EH (cell line): ENCODE results near the gene ITGA1.

Source experiments
- DNase-seq: peaks from one replicate; pipeline ENCODE4 v3.0.0-alpha.2; 2015; ENCODE audit warnings: low read depth

ITGA1 gene

GRCh38 chr5:52998552-52999313, 211.0 kb downstream of the ITGA1 start:
- DNase-seq, result no peak

GRCh38 chr5:52999344-52999949, 211.7 kb downstream of the ITGA1 start:
- DNase-seq, result peak; percentile 37

- DNase-seq, result no peak
Observed at GRCh38 chr5:53001541-53001940, 213.8 kb downstream of the ITGA1 start.

GRCh38 chr5:53002491-53002890, 214.8 kb downstream of the ITGA1 start:
- no peak for DNase-seq

- DNase-seq, result no peak
Observed at GRCh38 chr5:53003144-53003543, 215.4 kb downstream of the ITGA1 start.

- DNase-seq, result peak; percentile 43
Observed at GRCh38 chr5:53006911-53007890, 219.5 kb downstream of the ITGA1 start.

GRCh38 chr5:53008751-53009150, 221.0 kb downstream of the ITGA1 start:
- DNase-seq, result peak; percentile 77
